ENCODE data around the gene GABRG3. TPM values are rescaled to one million over a fixed set of nuclear protein-coding genes. Genes with fewer than 3 reads are reported as not detected.

Gene GABRG3
- total RNA-seq, 1 donor from 2014 or later = 0.06 TPM

- DNase-seq (ENCODE audit: low read depth) = no peak
- H3K4me3 ChIP-seq (ENCODE audit: low read depth, low read length) = no peak overlapping the region
- no peak for TF ChIP-seq CTCF (conservative IDR thresholded peaks at IDR 0.05; ENCODE audit: low read depth, low read length)
Observed at GRCh38 chr15:27058939-27059338, 88.0 kb downstream of the GABRG3 start.

GRCh38 chr15:27059610-27060202 lies 88.7 kb downstream of the GABRG3 start:
- DNase-seq (ENCODE audit: low read depth) = peak; percentile 16
- peak; percentile 73 for TF ChIP-seq CTCF (conservative IDR thresholded peaks at IDR 0.05; ENCODE audit: low read depth, low read length)
- no peak overlapping the region for H3K4me3 ChIP-seq (ENCODE audit: low read depth, low read length)

- no peak for DNase-seq (ENCODE audit: low read depth)
- TF ChIP-seq CTCF (conservative IDR thresholded peaks at IDR 0.05; ENCODE audit: low read depth, low read length) = no peak
- no peak overlapping the region for H3K4me3 ChIP-seq (ENCODE audit: low read depth, low read length)
Observed at GRCh38 chr15:27061739-27062138, 90.8 kb downstream of the GABRG3 start.

- TF ChIP-seq CTCF (conservative IDR thresholded peaks at IDR 0.05; ENCODE audit: low read depth, low read length) = no peak
- H3K4me3 ChIP-seq (ENCODE audit: low read depth, low read length) = no peak overlapping the region
- no peak for DNase-seq (ENCODE audit: low read depth)
Observed at GRCh38 chr15:27062951-27063350, 92.0 kb downstream of the GABRG3 start.

GRCh38 chr15:27064080-27064479 lies 93.1 kb downstream of the GABRG3 start:
- no peak for TF ChIP-seq CTCF (conservative IDR thresholded peaks at IDR 0.05; ENCODE audit: low read depth, low read length)
- DNase-seq (ENCODE audit: low read depth) = no peak
- H3K4me3 ChIP-seq (ENCODE audit: low read depth, low read length) = no peak overlapping the region

- H3K4me3 ChIP-seq (ENCODE audit: low read depth, low read length) = no peak overlapping the region
- no peak for TF ChIP-seq CTCF (conservative IDR thresholded peaks at IDR 0.05; ENCODE audit: low read depth, low read length)
- no peak for DNase-seq (ENCODE audit: low read depth)
Observed at GRCh38 chr15:27065151-27065550, 94.2 kb downstream of the GABRG3 start.

GRCh38 chr15:27065785-27066184 lies 94.8 kb downstream of the GABRG3 start:
- DNase-seq (ENCODE audit: low read depth) = no peak
- TF ChIP-seq CTCF (conservative IDR thresholded peaks at IDR 0.05; ENCODE audit: low read depth, low read length) = no peak
- H3K4me3 ChIP-seq (ENCODE audit: low read depth, low read length) = no peak overlapping the region

Measured in epithelial cell of proximal tubule (primary cell).